Smooth muscle cell (in vitro differentiated cells): Measurements from ENCODE around the gene UQCC2. TPM values are rescaled to one million over a fixed set of nuclear protein-coding genes. Genes with fewer than 3 reads are reported as not detected.

Experiments used
- DNase-seq: peaks from one replicate; lab custom pipeline; 2025; ENCODE audit not compliant: unreplicated experiment; lab: John Stamatoyannopoulos, UW
- H2AFZ ChIP-seq: fragments of 200-600 bp; sonication (generic); 2 replicates; pipeline ENCODE4 v1.6.0; 2016; ENCODE audit warnings: antibody characterized with exemption, low read depth, mild to moderate bottlenecking
- H3F3A ChIP-seq: fragments of 200-600 bp; sonication (generic); 2 replicates; pipeline ENCODE4 v1.6.0; 2017; ENCODE audit warnings: antibody characterized with exemption, low read depth
- H3K27ac ChIP-seq: fragments of 200-600 bp; sonication (generic); 2 replicates; pipeline ENCODE4 v1.5.1; 2016; ENCODE audit warnings: low read depth, mild to moderate bottlenecking
- H3K27me3 ChIP-seq: fragments of 200-600 bp; sonication (generic); 2 replicates; pipeline ENCODE4 v1.6.1; 2016; ENCODE audit warnings: low read depth, mild to moderate bottlenecking
- H3K36me3 ChIP-seq: fragments of 200-600 bp; sonication (generic); 2 replicates; pipeline ENCODE4 v1.5.1; 2016; ENCODE audit warnings: low read depth
- H3K4me1 ChIP-seq: fragments of 200-600 bp; sonication (generic); 2 replicates; pipeline ENCODE4 v1.5.1; 2016; ENCODE audit warnings: low read depth
- H3K4me2 ChIP-seq: fragments of 200-600 bp; sonication (generic); 2 replicates; pipeline ENCODE4 v1.6.0; 2016; ENCODE audit warnings: mild to moderate bottlenecking
- H3K4me3 ChIP-seq: fragments of 200-600 bp; sonication (generic); 2 replicates; pipeline ENCODE4 v1.5.1; 2016; ENCODE audit warnings: mild to moderate bottlenecking
- H3K79me2 ChIP-seq: fragments of 200-600 bp; sonication (generic); 2 replicates; pipeline ENCODE4 v1.6.0; 2016; ENCODE audit warnings: low read depth, mild to moderate bottlenecking
- H3K9ac ChIP-seq: fragments of 200-600 bp; sonication (generic); 2 replicates; pipeline ENCODE4 v1.6.0; 2016; ENCODE audit warnings: low read depth
- H3K9me3 ChIP-seq: fragments of 200-600 bp; sonication (generic); replicated peaks from 2 replicates; pipeline ENCODE4 v1.5.1; 2016; ENCODE audit warnings: low read depth
- H4K20me1 ChIP-seq: fragments of 200-600 bp; sonication (generic); 2 replicates; pipeline ENCODE4 v1.6.0; 2016; ENCODE audit warnings: low read depth
- WGBS: methylation state at CpG from one replicate; pipeline ENCODE4 v1.1.7; 2016; ENCODE audit warnings: low lambda C conversion rate; 5-methylcytosine and 5-hydroxymethylcytosine counted together
- polyA plus RNA-seq: library from polyadenylated mRNA; unstranded; fragments of >200 nt; fragmentation: Nextera tagmentation; extraction: Ambion mirVana; gene quantifications from 2 replicates; pipeline ENCODE4 v1.2.1, GENCODE V29; 2016
- total RNA-seq: library from RNA; depleted of rRNA; stranded (reverse); fragments of >200 nt; gene quantifications from 2 replicates; pipeline ENCODE4 v1.2.3, GENCODE V29; 2014
- TF ChIP-seq, protein P1 (sequence below): fragments of 200-600 bp; sonication (generic); IDR thresholded peaks from 2 replicates; pipeline ENCODE4 v1.5.1; 2017; ENCODE audit warnings: borderline replicate concordance, mild to moderate bottlenecking, antibody characterized with exemption; ENCODE audit not compliant: insufficient read depth, poor library complexity, severe bottlenecking

The UQCC2 gene
- total and polyA plus RNA-seq, 2 experiments from 2014 or later, result 67.3 to 208 TPM

DNA sequence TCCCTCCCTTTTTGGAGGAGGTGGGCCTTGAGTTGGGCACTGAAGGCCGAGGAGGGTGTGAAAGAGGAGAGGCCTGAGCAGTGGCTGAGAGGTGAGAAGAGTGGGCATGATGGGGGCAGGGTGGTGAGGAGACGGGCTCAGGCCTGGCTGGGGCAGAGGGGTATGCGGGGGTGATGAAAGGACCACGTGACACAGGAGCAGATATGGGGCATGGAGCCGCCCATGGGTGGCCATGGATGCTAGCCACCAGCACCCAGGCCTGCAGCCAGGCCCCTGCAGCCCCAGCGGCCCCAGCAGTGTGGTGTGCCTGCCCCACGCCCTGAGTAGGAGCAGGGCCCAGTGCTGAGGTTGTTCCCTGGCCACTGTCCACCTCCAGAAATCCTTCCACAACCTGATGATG lies 26.5 kb downstream of the UQCC2 start:
- Histone ChIP-seq H4K20me1 (no peaks in the 10 kb centered on the region), H3K27me3 (no peaks in the 10 kb centered on the region), H3K4me2 (no peak overlapping the region), H3K79me2 (no peaks in the 10 kb centered on the region), H3K4me1 (no peaks in the 10 kb centered on the region), H3F3A (no peaks in the 10 kb centered on the region), H3K9me3 (no peaks in the 10 kb centered on the region), H2AFZ (no peak overlapping the region), H3K9ac (no peak overlapping the region), H3K4me3 (no peak overlapping the region), H3K27ac (no peak overlapping the region), H3K36me3 (no peaks in the 10 kb centered on the region)
- DNase-seq, result no peak
- TF ChIP-seq, protein P1, sequence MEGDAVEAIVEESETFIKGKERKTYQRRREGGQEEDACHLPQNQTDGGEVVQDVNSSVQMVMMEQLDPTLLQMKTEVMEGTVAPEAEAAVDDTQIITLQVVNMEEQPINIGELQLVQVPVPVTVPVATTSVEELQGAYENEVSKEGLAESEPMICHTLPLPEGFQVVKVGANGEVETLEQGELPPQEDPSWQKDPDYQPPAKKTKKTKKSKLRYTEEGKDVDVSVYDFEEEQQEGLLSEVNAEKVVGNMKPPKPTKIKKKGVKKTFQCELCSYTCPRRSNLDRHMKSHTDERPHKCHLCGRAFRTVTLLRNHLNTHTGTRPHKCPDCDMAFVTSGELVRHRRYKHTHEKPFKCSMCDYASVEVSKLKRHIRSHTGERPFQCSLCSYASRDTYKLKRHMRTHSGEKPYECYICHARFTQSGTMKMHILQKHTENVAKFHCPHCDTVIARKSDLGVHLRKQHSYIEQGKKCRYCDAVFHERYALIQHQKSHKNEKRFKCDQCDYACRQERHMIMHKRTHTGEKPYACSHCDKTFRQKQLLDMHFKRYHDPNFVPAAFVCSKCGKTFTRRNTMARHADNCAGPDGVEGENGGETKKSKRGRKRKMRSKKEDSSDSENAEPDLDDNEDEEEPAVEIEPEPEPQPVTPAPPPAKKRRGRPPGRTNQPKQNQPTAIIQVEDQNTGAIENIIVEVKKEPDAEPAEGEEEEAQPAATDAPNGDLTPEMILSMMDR, result no peak
- 94% methylated on average over 7 of the region's 7 CpGs for WGBS

- no peaks in the 10 kb centered on the region for H3F3A ChIP-seq
- H3K79me2 ChIP-seq, result no peaks in the 10 kb centered on the region
- H3K27me3 ChIP-seq, result no peaks in the 10 kb centered on the region
- no peaks in the 10 kb centered on the region for H3K9me3 ChIP-seq
- H3K9ac ChIP-seq, result no peak overlapping the region
- WGBS, result 98% methylated on average over 15 of the region's 16 CpGs
- H4K20me1 ChIP-seq, result no peaks in the 10 kb centered on the region
- H3K4me3 ChIP-seq, result no peak overlapping the region
- TF ChIP-seq, protein P1, result no peak
- no peak overlapping the region for H3K27ac ChIP-seq
- H3K36me3 ChIP-seq, result no peaks in the 10 kb centered on the region
- DNase-seq, result no peak
- H2AFZ ChIP-seq, result no peak overlapping the region
- H3K4me1 ChIP-seq, result no peaks in the 10 kb centered on the region
- no peak overlapping the region for H3K4me2 ChIP-seq
Measured at GRCh38 chr6:33684428-33684896, 27.0 kb downstream of the UQCC2 start.

DNA sequence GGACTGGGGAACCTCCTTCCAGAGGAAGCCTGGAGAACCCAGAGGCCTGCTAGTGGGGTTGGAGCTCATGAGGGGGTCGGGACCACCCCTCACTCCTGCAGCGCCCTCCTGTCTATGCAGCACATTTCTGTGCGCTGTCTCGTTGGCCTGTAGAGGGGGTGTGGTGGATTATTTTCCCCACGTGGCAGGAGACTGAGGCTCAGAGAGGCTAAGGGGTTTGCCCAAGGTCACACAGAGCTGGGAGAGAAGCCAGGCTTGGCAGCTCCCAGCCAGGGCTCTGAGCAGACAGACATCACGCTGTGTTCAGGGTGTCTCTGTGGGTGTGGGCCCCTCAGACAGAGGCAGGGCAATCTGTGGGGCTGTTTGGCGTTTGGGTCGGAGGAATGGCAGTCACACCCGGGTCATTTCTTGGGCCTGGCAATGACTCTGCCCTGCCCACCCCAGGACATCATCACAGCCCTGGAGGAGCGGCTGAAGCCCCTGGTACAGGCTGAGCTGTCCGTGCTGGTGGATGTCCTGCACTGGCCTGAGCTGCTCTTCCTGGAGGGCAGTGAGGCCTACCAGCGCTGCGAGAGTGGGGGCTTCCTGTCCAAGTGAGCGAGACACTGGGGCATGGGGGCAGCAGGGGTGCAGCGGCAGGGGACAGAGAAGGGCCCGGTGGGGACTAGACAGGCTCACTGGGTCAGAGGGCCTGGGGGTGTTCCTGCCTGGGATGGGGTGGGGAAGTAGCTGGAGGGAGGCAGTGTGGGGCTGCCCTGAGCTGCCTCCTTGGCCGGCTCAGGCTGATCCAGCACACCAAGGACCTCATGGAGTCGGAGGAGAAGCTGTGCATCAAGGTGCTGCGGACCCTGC lies 27.7 kb downstream of the UQCC2 start:
- H3K27ac ChIP-seq, result no peak overlapping the region
- H3K4me3 ChIP-seq, result no peak overlapping the region
- no peaks in the 10 kb centered on the region for H3K36me3 ChIP-seq
- no peak overlapping the region for H2AFZ ChIP-seq
- H3K4me1 ChIP-seq, result no peaks in the 10 kb centered on the region
- H3K79me2 ChIP-seq, result no peaks in the 10 kb centered on the region
- no peak overlapping the region for H3K9ac ChIP-seq
- H3F3A ChIP-seq, result no peaks in the 10 kb centered on the region
- WGBS, result 93% methylated on average over 13 of the region's 19 CpGs
- TF ChIP-seq, protein P1, result no peak
- no peaks in the 10 kb centered on the region for H4K20me1 ChIP-seq
- H3K4me2 ChIP-seq, result no peak overlapping the region
- no peaks in the 10 kb centered on the region for H3K27me3 ChIP-seq
- H3K9me3 ChIP-seq, result no peaks in the 10 kb centered on the region
- DNase-seq, result no peak

- Histone ChIP-seq H3K79me2 (no peaks in the 10 kb centered on the region), H2AFZ (no peak overlapping the region), H3K27me3 (no peaks in the 10 kb centered on the region), H3K9ac (no peak overlapping the region), H3K9me3 (no peaks in the 10 kb centered on the region), H3K4me3 (no peak overlapping the region), H3K27ac (no peak overlapping the region), H4K20me1 (no peaks in the 10 kb centered on the region), H3K4me2 (no peak overlapping the region), H3F3A (no peaks in the 10 kb centered on the region), H3K4me1 (no peaks in the 10 kb centered on the region), H3K36me3 (no peaks in the 10 kb centered on the region)
- 87% methylated on average over 14 of the region's 15 CpGs for WGBS
- no peak for DNase-seq
- TF ChIP-seq, protein P1, result no peak
Measured at GRCh38 chr6:33683051-33683571, 28.4 kb downstream of the UQCC2 start.
